WTC11 (cell line): ENCODE results near the gene ARL15.

ENCODE experiments used
- CBFB ChIP-seq: sonication (generic); formaldehyde crosslinking; IDR thresholded peaks from 2 replicates; pipeline ENCODE4 v1.8.1; 2022; ENCODE audit warnings: mild to moderate bottlenecking, low read depth, missing genetic modification reagents
- HMGA2 ChIP-seq: fragments of 250-450 bp; sonication (Bioruptor Pico); IDR thresholded peaks from 2 replicates; pipeline ENCODE4 v1.4.0; 2021; ENCODE audit warnings: mild to moderate bottlenecking, moderate library complexity
- IRF2 ChIP-seq: sonication (generic); formaldehyde crosslinking; IDR thresholded peaks from 2 replicates; pipeline ENCODE4 v1.8.0; 2022; ENCODE audit warnings: low read depth, missing genetic modification reagents, borderline replicate concordance
- JUN ChIP-seq: sonication (generic); formaldehyde crosslinking; IDR thresholded peaks from 2 replicates; pipeline ENCODE4 v1.8.0; 2023; ENCODE audit warnings: mild to moderate bottlenecking, missing genetic modification reagents
- MAX ChIP-seq: sonication (generic); formaldehyde crosslinking; IDR thresholded peaks from 2 replicates; pipeline ENCODE4 v1.8.0; 2022; ENCODE audit warnings: mild to moderate bottlenecking, missing genetic modification reagents
- NFYB ChIP-seq: sonication (generic); formaldehyde crosslinking; conservative IDR thresholded peaks from 2 replicates; pipeline ENCODE4 v1.8.0; 2022; ENCODE audit warnings: low read depth, missing genetic modification reagents
- NR1H2 ChIP-seq: sonication (generic); formaldehyde crosslinking; IDR thresholded peaks from 2 replicates; pipeline ENCODE4 v1.9.0; 2021; ENCODE audit warnings: mild to moderate bottlenecking, moderate library complexity, missing genetic modification reagents
- PREB ChIP-seq: sonication (generic); formaldehyde crosslinking; IDR thresholded peaks from 2 replicates; pipeline ENCODE4 v1.8.1; 2022; ENCODE audit warnings: mild to moderate bottlenecking, missing genetic modification reagents, moderate library complexity, borderline replicate concordance
- SMAD4 ChIP-seq: sonication (generic); formaldehyde crosslinking; IDR thresholded peaks from 2 replicates; pipeline ENCODE4 v1.8.0; 2022; ENCODE audit warnings: mild to moderate bottlenecking, missing genetic modification reagents
- SP1 ChIP-seq: sonication (generic); formaldehyde crosslinking; conservative IDR thresholded peaks from 2 replicates; pipeline ENCODE4 v1.8.1; 2022; ENCODE audit warnings: missing genetic modification reagents
- TEAD4 ChIP-seq: sonication (generic); formaldehyde crosslinking; IDR thresholded peaks from 2 replicates; pipeline ENCODE4 v1.8.0; 2022; ENCODE audit warnings: mild to moderate bottlenecking, missing genetic modification reagents
- TF ChIP-seq, protein P1 (sequence below): sonication (generic); formaldehyde crosslinking; IDR thresholded peaks from 2 replicates; pipeline ENCODE4 v1.8.1; 2022; ENCODE audit warnings: low read depth, mild to moderate bottlenecking, moderate library complexity, missing genetic modification reagents, borderline replicate concordance
- TF ChIP-seq, protein P2 (sequence below): fragments of 200-600 bp; IDR thresholded peaks from 2 replicates; pipeline ENCODE4 v1.8.0; 2022; ENCODE audit warnings: antibody characterized with exemption

DNA sequence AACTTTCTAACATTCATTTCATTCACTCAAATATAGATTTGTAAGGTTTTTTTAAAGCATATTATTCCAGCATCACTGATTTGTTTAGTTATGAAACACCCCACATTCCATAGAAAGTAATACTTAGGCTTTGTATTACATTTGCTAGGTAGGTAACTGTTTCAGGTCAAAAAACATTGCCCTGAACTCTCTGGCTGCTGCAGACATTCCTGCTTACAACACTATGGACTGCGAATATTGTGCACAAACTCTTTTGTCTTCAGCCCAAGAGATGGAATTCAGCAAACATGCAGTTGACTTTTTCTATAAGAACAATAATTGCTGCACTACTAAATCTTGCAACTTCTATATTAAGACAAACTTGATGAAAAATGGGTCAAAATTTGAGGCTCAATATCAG lies 301.0 kb downstream of the ARL15 start:
- TF ChIP-seq HMGA2 (CRISPR knock-in tag) (no peak), IRF2 (no peak), SMAD4 (no peak), CBFB (CRISPR knock-in tag) (no peak), TEAD4 (no peak), PREB (CRISPR knock-in tag) (no peak), SP1 (no peak), JUN (CRISPR knock-in tag) (no peak), NFYB (CRISPR knock-in tag) (no peak), MAX (CRISPR knock-in tag) (no peak), NR1H2 (CRISPR knock-in tag) (no peak)
- TF ChIP-seq, protein P1, sequence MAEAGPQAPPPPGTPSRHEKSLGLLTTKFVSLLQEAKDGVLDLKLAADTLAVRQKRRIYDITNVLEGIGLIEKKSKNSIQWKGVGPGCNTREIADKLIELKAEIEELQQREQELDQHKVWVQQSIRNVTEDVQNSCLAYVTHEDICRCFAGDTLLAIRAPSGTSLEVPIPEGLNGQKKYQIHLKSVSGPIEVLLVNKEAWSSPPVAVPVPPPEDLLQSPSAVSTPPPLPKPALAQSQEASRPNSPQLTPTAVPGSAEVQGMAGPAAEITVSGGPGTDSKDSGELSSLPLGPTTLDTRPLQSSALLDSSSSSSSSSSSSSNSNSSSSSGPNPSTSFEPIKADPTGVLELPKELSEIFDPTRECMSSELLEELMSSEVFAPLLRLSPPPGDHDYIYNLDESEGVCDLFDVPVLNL (CRISPR knock-in tag), result no peak
- TF ChIP-seq, protein P2, sequence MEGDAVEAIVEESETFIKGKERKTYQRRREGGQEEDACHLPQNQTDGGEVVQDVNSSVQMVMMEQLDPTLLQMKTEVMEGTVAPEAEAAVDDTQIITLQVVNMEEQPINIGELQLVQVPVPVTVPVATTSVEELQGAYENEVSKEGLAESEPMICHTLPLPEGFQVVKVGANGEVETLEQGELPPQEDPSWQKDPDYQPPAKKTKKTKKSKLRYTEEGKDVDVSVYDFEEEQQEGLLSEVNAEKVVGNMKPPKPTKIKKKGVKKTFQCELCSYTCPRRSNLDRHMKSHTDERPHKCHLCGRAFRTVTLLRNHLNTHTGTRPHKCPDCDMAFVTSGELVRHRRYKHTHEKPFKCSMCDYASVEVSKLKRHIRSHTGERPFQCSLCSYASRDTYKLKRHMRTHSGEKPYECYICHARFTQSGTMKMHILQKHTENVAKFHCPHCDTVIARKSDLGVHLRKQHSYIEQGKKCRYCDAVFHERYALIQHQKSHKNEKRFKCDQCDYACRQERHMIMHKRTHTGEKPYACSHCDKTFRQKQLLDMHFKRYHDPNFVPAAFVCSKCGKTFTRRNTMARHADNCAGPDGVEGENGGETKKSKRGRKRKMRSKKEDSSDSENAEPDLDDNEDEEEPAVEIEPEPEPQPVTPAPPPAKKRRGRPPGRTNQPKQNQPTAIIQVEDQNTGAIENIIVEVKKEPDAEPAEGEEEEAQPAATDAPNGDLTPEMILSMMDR, result no peak
